Kidney (tissue), 14 donors: ENCODE results near the gene FTCD. TPM values are rescaled to one million over a fixed set of nuclear protein-coding genes. Genes with fewer than 3 reads are reported as not detected.

Experiments used
- DNase-seq, 5 donors: peaks; one replicate each; pipeline ENCODE4 v3.0.0-alpha.2; 2013 to 2020
- FAIRE-seq: peaks from 2 replicates; lab custom pipeline; 2012; peaks lifted over from hg19 to GRCh38; lab: Jason Lieb, UNC
- H3K27ac ChIP-seq, 2 donors: one replicate each; pipeline ENCODE4 v1.7.0; 2013; ENCODE audit warnings: low read depth in 2 of 2, low read length in 2 of 2, inconsistent platforms in 1 of 2
- H3K27me3 ChIP-seq: one replicate; pipeline ENCODE4 v1.7.1; 2013; ENCODE audit warnings: low read length, inconsistent platforms; ENCODE audit not compliant: control insufficient read depth, insufficient read depth
- H3K36me3 ChIP-seq, 3 donors: one replicate each; pipeline versions ENCODE4 v1.7.0 to v1.7.1; 2013; ENCODE audit warnings: low read length in 3 of 3, control low read depth in 1 of 3, inconsistent platforms in 1 of 3; ENCODE audit not compliant: insufficient read depth in 3 of 3, control insufficient read depth in 2 of 3
- H3K4me1 ChIP-seq, 3 donors: one replicate each; pipeline versions ENCODE4 v1.7.0 to v1.7.1; 2013; ENCODE audit warnings: low read length in 3 of 3, inconsistent platforms in 1 of 3, low read depth in 1 of 3; ENCODE audit not compliant: control insufficient read depth in 2 of 3, insufficient read depth in 2 of 3
- H3K4me3 ChIP-seq, 3 donors: one replicate each; pipeline versions ENCODE4 v1.7.0 to v1.8.1; 2013; ENCODE audit warnings: low read length in 3 of 3, control low read depth in 1 of 3, inconsistent platforms in 1 of 3
- H3K9ac ChIP-seq, 3 donors: one replicate each; pipeline versions ENCODE4 v1.7.0 to v1.7.1; 2013; ENCODE audit warnings: low read length in 3 of 3, control low read depth in 1 of 3, inconsistent platforms in 1 of 3
- H3K9me3 ChIP-seq, 3 donors: one replicate each; pipeline versions ENCODE4 v1.7.0 to v1.7.1; 2013; ENCODE audit warnings: low read length in 3 of 3, control low read depth in 1 of 3, inconsistent platforms in 1 of 3; ENCODE audit not compliant: control insufficient read depth in 2 of 3, insufficient read depth in 1 of 3
- CTCF ChIP-seq: IDR thresholded peaks from 3 replicates; pipeline ENCODE4 v1.5.1; 2012; ENCODE audit warnings: mild to moderate bottlenecking, moderate library complexity, borderline replicate concordance; ENCODE audit not compliant: insufficient read depth; ENCODE audit errors: extremely low read depth
- intact Hi-C: fragments of 100-400 bp; cut with DNase I; formaldehyde crosslinking; loops from one replicate; pipeline ENCODE4 v1.11.1; 2022
- polyA plus RNA-seq: library from polyadenylated mRNA; stranded (reverse); fragments of 350-450 nt; fragmentation: Illumina TruSeq; extraction: RNeasy Lipid Tissue Mini Kit (QIAGEN cat#74804); gene quantifications from one replicate; pipeline ENCODE4 v1.2.3, GENCODE V29; 2014; ENCODE audit warnings: low read depth, low replicate concordance; ENCODE audit not compliant: insufficient read depth
- total RNA-seq: library from RNA; stranded (reverse); fragmentation: NEBNext Ultra II Directional; extraction: Animal tissue kit (Norgen Biotek cat#: 25700); gene quantifications from one replicate; pipeline ENCODE4 v1.2.1, GENCODE V29; 2021
- donor health status: control.
- donor health status: control.
- donor health status: control.
- donor health status: control.
- donor health status: control.
- donor health status: DM: yes; HTN: yes; CAD: no.
- donor health status: Normal renal cell carcinoma (clear cell type).

The FTCD gene
- total and polyA plus RNA-seq, 2 donors from 2014 or later, result 51.6 to 273 TPM

GRCh38 chr21:46118316-46119143 lies 36.8 kb downstream of the FTCD start:
- H3K4me1 ChIP-seq, result no peaks in the 10 kb centered on the region
- H3K36me3 ChIP-seq, result peaks cover 0 to 5% (median 0%) of the 10 kb centered on the region in 3 donors
- FAIRE-seq (no peak), DNase-seq (peak in 3 of 5 donors; percentile 5 to 55 (median 25))
- no peak overlapping the region for H3K9ac ChIP-seq
- H3K9me3 ChIP-seq, result peaks cover 0 to 3% (median 0%) of the 10 kb centered on the region in 3 donors
- no peak for TF ChIP-seq CTCF
- no peaks in the 10 kb centered on the region for H3K27me3 ChIP-seq
- H3K27ac ChIP-seq, result no peak overlapping the region
- H3K4me3 ChIP-seq, result no peak overlapping the region
- intact Hi-C loops, result no loop called here

- Histone ChIP-seq H3K9me3 (peaks cover 0 to 3% (median 0%) of the 10 kb centered on the region in 3 donors), H3K4me1 (no peaks in the 10 kb centered on the region), H3K4me3 (no peak overlapping the region), H3K9ac (no peak overlapping the region), H3K27me3 (no peaks in the 10 kb centered on the region), H3K27ac (no peak overlapping the region), H3K36me3 (peaks cover 0 to 5% (median 0%) of the 10 kb centered on the region in 3 donors)
- DNase-seq (peak in 3 of 5 donors; percentile 6 to 64 (median 24)), FAIRE-seq (no peak)
- intact Hi-C loops, result no loop called here
- no peak for TF ChIP-seq CTCF
These were observed 37.6 kb downstream of the FTCD start for GRCh38 chr21:46117586-46118315.

- Histone ChIP-seq H3K4me1 (no peaks in the 10 kb centered on the region), H3K27me3 (no peaks in the 10 kb centered on the region), H3K9ac (no peak overlapping the region), H3K4me3 (no peak overlapping the region), H3K36me3 (peaks cover 0 to 5% (median 0%) of the 10 kb centered on the region in 3 donors), H3K9me3 (peaks cover 0 to 3% (median 0%) of the 10 kb centered on the region in 3 donors), H3K27ac (no peak overlapping the region)
- TF ChIP-seq CTCF, result no peak
- peak in 3 of 5 donors; percentile 8 to 69 (median 30) for DNase-seq
- intact Hi-C loops, result no loop called here
- FAIRE-seq, result no peak
These were observed 38.4 kb downstream of the FTCD start for GRCh38 chr21:46116776-46117585.
